ENCODE results near the gene ZNF324. TPM values are rescaled to one million over a fixed set of nuclear protein-coding genes. Genes with fewer than 3 reads are reported as not detected.

ZNF324 gene
- total and polyA plus RNA-seq, 2 of the 13 experiments (the other 11 are each of a cell fraction or from before 2014, with no cell fraction given), result 1.1 to 4.7 TPM

GRCh38 chr19:58499021-58499927 lies 32.4 kb downstream of the ZNF324 start (continued):
- TF ChIP-seq, protein P1, sequence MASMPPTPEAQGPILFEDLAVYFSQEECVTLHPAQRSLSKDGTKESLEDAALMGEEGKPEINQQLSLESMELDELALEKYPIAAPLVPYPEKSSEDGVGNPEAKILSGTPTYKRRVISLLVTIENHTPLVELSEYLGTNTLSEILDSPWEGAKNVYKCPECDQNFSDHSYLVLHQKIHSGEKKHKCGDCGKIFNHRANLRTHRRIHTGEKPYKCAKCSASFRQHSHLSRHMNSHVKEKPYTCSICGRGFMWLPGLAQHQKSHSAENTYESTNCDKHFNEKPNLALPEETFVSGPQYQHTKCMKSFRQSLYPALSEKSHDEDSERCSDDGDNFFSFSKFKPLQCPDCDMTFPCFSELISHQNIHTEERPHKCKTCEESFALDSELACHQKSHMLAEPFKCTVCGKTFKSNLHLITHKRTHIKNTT (CRISPR knock-in tag; IDR thresholded peaks at IDR 0.05), result no peak
- TF ChIP-seq GLI4 (CRISPR knock-in tag; IDR thresholded peaks at IDR 0.05; ENCODE audit: borderline replicate concordance) (no peak), ARID2 (CRISPR knock-in tag; IDR thresholded peaks at IDR 0.05; ENCODE audit: borderline replicate concordance) (peak; percentile 78; the same call in 1 of the 2 replicates), ZNF234 (CRISPR knock-in tag; conservative IDR thresholded peaks at IDR 0.05) (no peak), HOXD1 (CRISPR knock-in tag; IDR thresholded peaks at IDR 0.05) (0 out of 2 replicates have a peak, but pooled peaks have one; percentile 65), ZNF672 (CRISPR knock-in tag; IDR thresholded peaks at IDR 0.05) (no peak), ZNF546 (CRISPR knock-in tag; conservative IDR thresholded peaks at IDR 0.05) (no peak), ZSCAN5A (CRISPR knock-in tag; IDR thresholded peaks at IDR 0.05; ENCODE audit: borderline replicate concordance) (peak; percentile 80; the same call in 1 of the 2 replicates), YY1 (IDR thresholded peaks at IDR 0.05; ENCODE audit: insufficient read depth, insufficient replicate concordance, low read depth, low read length) (peak; percentile 82), ZNF792 (CRISPR knock-in tag; IDR thresholded peaks at IDR 0.05) (peak; percentile 66; the same call in 1 of the 2 replicates), ZNF879 (CRISPR knock-in tag; IDR thresholded peaks at IDR 0.05) (no peak), ZNF720 (CRISPR knock-in tag; IDR thresholded peaks at IDR 0.05) (no peak), ESRRA (CRISPR knock-in tag; IDR thresholded peaks at IDR 0.05; ENCODE audit: low read depth) (peak; percentile 83), ZNF891 (CRISPR knock-in tag; IDR thresholded peaks at IDR 0.05) (peak; percentile 56; the same call in 1 of the 2 replicates), ZFP41 (CRISPR knock-in tag; IDR thresholded peaks at IDR 0.05; ENCODE audit: borderline replicate concordance) (no peak), NAIF1 (CRISPR knock-in tag; IDR thresholded peaks at IDR 0.05; ENCODE audit: borderline replicate concordance) (peak; percentile 85), ZNF782 (CRISPR knock-in tag; IDR thresholded peaks at IDR 0.05; ENCODE audit: borderline replicate concordance) (no peak; the same call in 1 of the 2 replicates), JUND (CRISPR knock-in tag; IDR thresholded peaks at IDR 0.05) (0 out of 2 replicates have a peak, but pooled peaks have one; percentile 53), JUNB (CRISPR knock-in tag; IDR thresholded peaks at IDR 0.05; ENCODE audit: borderline replicate concordance) (no peak), ZBTB3 (CRISPR knock-in tag; IDR thresholded peaks at IDR 0.05; ENCODE audit: borderline replicate concordance, low read depth) (no peak), TCF7 (IDR thresholded peaks at IDR 0.05; ENCODE audit: low read depth) (no peak), SAP130 (CRISPR knock-in tag; IDR thresholded peaks at IDR 0.05; ENCODE audit: low read depth) (peak; percentile 96), POLR2G (IDR thresholded peaks at IDR 0.05; ENCODE audit: low read depth, low read length) (peak; percentile 81), SP5 (CRISPR knock-in tag; IDR thresholded peaks at IDR 0.05; ENCODE audit: borderline replicate concordance, low read depth) (peak; percentile 68; the same call in 1 of the 2 replicates)
- TF ChIP-seq, protein P2, sequence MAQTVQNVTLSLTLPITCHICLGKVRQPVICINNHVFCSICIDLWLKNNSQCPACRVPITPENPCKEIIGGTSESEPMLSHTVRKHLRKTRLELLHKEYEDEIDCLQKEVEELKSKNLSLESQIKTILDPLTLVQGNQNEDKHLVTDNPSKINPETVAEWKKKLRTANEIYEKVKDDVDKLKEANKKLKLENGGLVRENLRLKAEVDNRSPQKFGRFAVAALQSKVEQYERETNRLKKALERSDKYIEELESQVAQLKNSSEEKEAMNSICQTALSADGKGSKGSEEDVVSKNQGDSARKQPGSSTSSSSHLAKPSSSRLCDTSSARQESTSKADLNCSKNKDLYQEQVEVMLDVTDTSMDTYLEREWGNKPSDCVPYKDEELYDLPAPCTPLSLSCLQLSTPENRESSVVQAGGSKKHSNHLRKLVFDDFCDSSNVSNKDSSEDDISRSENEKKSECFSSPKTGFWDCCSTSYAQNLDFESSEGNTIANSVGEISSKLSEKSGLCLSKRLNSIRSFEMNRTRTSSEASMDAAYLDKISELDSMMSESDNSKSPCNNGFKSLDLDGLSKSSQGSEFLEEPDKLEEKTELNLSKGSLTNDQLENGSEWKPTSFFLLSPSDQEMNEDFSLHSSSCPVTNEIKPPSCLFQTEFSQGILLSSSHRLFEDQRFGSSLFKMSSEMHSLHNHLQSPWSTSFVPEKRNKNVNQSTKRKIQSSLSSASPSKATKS (CRISPR knock-in tag; IDR thresholded peaks at IDR 0.05), result no peak
